Measurements from ENCODE around the gene ESRRB.

The ESRRB gene

DNA sequence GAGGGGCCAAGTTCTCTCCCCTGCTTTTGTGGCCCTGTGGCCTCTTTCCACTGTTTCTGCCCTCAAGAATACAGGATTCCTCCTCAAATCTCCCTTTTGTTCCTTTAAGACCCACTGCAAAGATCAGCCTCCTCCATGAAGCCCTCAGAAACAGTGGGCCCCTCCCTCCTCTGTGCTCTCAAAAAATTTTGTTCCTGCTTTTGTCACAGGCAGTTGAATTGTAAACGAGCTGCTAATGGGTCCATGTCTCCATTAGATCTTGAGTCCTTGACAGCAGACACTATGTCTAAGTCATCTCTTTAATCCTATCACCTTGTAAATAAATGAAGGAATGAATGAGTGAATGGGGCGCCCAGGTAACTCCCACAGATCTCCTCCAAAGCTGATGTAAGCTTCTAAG, 175.2 kb downstream of the ESRRB start:
- TF ChIP-seq, protein P1, sequence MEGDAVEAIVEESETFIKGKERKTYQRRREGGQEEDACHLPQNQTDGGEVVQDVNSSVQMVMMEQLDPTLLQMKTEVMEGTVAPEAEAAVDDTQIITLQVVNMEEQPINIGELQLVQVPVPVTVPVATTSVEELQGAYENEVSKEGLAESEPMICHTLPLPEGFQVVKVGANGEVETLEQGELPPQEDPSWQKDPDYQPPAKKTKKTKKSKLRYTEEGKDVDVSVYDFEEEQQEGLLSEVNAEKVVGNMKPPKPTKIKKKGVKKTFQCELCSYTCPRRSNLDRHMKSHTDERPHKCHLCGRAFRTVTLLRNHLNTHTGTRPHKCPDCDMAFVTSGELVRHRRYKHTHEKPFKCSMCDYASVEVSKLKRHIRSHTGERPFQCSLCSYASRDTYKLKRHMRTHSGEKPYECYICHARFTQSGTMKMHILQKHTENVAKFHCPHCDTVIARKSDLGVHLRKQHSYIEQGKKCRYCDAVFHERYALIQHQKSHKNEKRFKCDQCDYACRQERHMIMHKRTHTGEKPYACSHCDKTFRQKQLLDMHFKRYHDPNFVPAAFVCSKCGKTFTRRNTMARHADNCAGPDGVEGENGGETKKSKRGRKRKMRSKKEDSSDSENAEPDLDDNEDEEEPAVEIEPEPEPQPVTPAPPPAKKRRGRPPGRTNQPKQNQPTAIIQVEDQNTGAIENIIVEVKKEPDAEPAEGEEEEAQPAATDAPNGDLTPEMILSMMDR (IDR thresholded peaks at IDR 0.05; ENCODE audit: low read depth, low read length) = no peak
- DNase-seq (ENCODE audit: low read depth, low spot score) = no peak
- no peak overlapping the region for H3K4me3 ChIP-seq (ENCODE audit: low read depth, low read length)
- in situ Hi-C loops (cut with HindIII; ENCODE audit: low sequenced_read_pairs) = no loop called here

Measured in astrocyte of the spinal cord (primary cell).